Neural cell (in vitro differentiated cells): ENCODE measurements around the gene GABRG3. TPM values are rescaled to one million over a fixed set of nuclear protein-coding genes. Genes with fewer than 3 reads are reported as not detected.

Experiments used
- H2AFZ ChIP-seq: fragments of 200-600, 300-800 bp; sonication (generic), shearing (Covaris generic); 2 replicates; pipeline ENCODE4 v1.6.0; 2014; ENCODE audit warnings: low read depth, mild to moderate bottlenecking, antibody characterized with exemption, low read length, moderate library complexity
- H3F3A ChIP-seq: fragments of 200-600 bp; shearing (Covaris generic); 2 replicates; pipeline ENCODE4 v1.6.1; 2016; ENCODE audit warnings: mild to moderate bottlenecking, moderate library complexity, mixed read lengths, antibody characterized with exemption, low read length; ENCODE audit not compliant: insufficient read depth, poor library complexity, severe bottlenecking
- H3K27ac ChIP-seq: fragments of 200-600, 300-800 bp; sonication (generic), shearing (Covaris generic); 2 replicates; pipeline ENCODE4 v1.5.1; 2014; ENCODE audit warnings: mild to moderate bottlenecking, low read length, moderate library complexity
- H3K27me3 ChIP-seq: fragments of 300-800, 200-600 bp; sonication (generic), shearing (Covaris generic); 2 replicates; pipeline ENCODE4 v1.6.0; 2014; ENCODE audit warnings: mild to moderate bottlenecking, low read depth, low read length, moderate library complexity; ENCODE audit not compliant: insufficient read depth
- H3K36me3 ChIP-seq: fragments of 300-800, 200-600 bp; sonication (generic), shearing (Covaris generic); 2 replicates; pipeline ENCODE4 v1.5.1; 2014; ENCODE audit warnings: mild to moderate bottlenecking, antibody characterized with exemption, low read length, moderate library complexity; ENCODE audit not compliant: insufficient read depth
- H3K4me2 ChIP-seq: fragments of 300-800, 200-600 bp; sonication (generic), shearing (Covaris generic); 2 replicates; pipeline ENCODE4 v1.6.0; 2014; ENCODE audit warnings: mild to moderate bottlenecking, low read length
- H3K4me3 ChIP-seq: fragments of 300-800, 200-600 bp; sonication (generic), shearing (Covaris generic); 2 replicates; pipeline ENCODE4 v1.5.1; 2014; ENCODE audit warnings: mild to moderate bottlenecking, low read length, moderate library complexity
- H3K79me2 ChIP-seq: fragments of 200-600 bp; shearing (Covaris generic); replicated peaks from 2 replicates; pipeline ENCODE4 v1.6.0; 2014; ENCODE audit warnings: mild to moderate bottlenecking, low read length, moderate library complexity; ENCODE audit not compliant: insufficient read depth
- H3K9ac ChIP-seq: fragments of 300-800, 200-600 bp; sonication (generic), shearing (Covaris generic); 2 replicates; pipeline ENCODE4 v1.6.1; 2016; ENCODE audit warnings: mild to moderate bottlenecking, low read length, mixed read lengths
- H3K9me2 ChIP-seq: fragments of 200-600 bp; shearing (Covaris generic); 2 replicates; pipeline ENCODE4 v1.6.1; 2016; ENCODE audit warnings: mild to moderate bottlenecking, low read length, mixed read lengths; ENCODE audit not compliant: insufficient read depth
- H3K9me3 ChIP-seq: fragments of 200-600, 300-800 bp; sonication (generic), shearing (Covaris generic); 2 replicates; pipeline ENCODE4 v1.6.1; 2016; ENCODE audit warnings: mild to moderate bottlenecking, mixed run types, low read length, moderate library complexity, mixed read lengths
- H4K20me1 ChIP-seq: fragments of 200-600 bp; shearing (Covaris generic); 2 replicates; pipeline ENCODE4 v1.6.1; 2016; ENCODE audit warnings: mild to moderate bottlenecking, mixed run types; ENCODE audit not compliant: insufficient read depth
- EP300 ChIP-seq: fragments of 450-650 bp; conservative IDR thresholded peaks from 2 replicates; pipeline ENCODE4 v1.6.1; 2014; ENCODE audit warnings: antibody characterized with exemption, mild to moderate bottlenecking, moderate library complexity; ENCODE audit not compliant: poor library complexity, severe bottlenecking
- EZH2 ChIP-seq: fragments of 200-600, 300-800 bp; shearing (Covaris generic), sonication (generic); IDR thresholded peaks from 2 replicates; pipeline ENCODE4 v1.6.1; 2014; ENCODE audit warnings: antibody characterized with exemption, low read length, borderline replicate concordance, mild to moderate bottlenecking; ENCODE audit not compliant: insufficient read depth, poor library complexity, severe bottlenecking
- MXI1 ChIP-seq: fragments of 450-650 bp; conservative IDR thresholded peaks from 2 replicates; pipeline ENCODE4 v1.6.1; 2014; ENCODE audit warnings: antibody characterized with exemption, mild to moderate bottlenecking; ENCODE audit not compliant: poor library complexity, severe bottlenecking
- POLR2AphosphoS5 ChIP-seq: IDR thresholded peaks from 2 replicates; pipeline ENCODE4 v1.6.1; 2012
- RAD21 ChIP-seq: fragments of 450-650 bp; conservative IDR thresholded peaks from 2 replicates; pipeline ENCODE4 v1.6.1; 2014; ENCODE audit warnings: antibody characterized with exemption, mild to moderate bottlenecking, moderate library complexity
- REST ChIP-seq: IDR thresholded peaks from 2 replicates; pipeline ENCODE4 v1.6.1; 2012; ENCODE audit warnings: borderline replicate concordance
- SMC3 ChIP-seq: fragments of 450-650 bp; conservative IDR thresholded peaks from 2 replicates; pipeline ENCODE4 v1.6.1; 2014; ENCODE audit warnings: antibody characterized with exemption, mild to moderate bottlenecking, moderate library complexity; ENCODE audit not compliant: poor library complexity
- TAF1 ChIP-seq: IDR thresholded peaks from 2 replicates; pipeline ENCODE4 v1.6.1; 2012; ENCODE audit warnings: low read depth
- polyA plus RNA-seq: library from polyadenylated mRNA; depleted of rRNA; stranded (reverse); fragments of >200 nt; gene quantifications from 2 replicates; pipeline ENCODE4 v1.2.3, GENCODE V29; 2014
- TF ChIP-seq, protein P1 (sequence below): fragments of 450-650 bp; IDR thresholded peaks from 2 replicates; pipeline ENCODE4 v1.5.1; 2014; ENCODE audit warnings: antibody characterized with exemption, mild to moderate bottlenecking, moderate library complexity; ENCODE audit not compliant: poor library complexity, severe bottlenecking

Gene GABRG3
- polyA plus RNA-seq, 1 donor from 2014 or later, result 1.2 TPM

GRCh38 chr15:27561816-27562215, 590.8 kb downstream of the GABRG3 start:
- Histone ChIP-seq H3K27me3 (no peaks in the 10 kb centered on the region), H3K9me2 (no peaks in the 10 kb centered on the region), H3K27ac (no peak overlapping the region), H3K4me2 (no peak overlapping the region), H3K36me3 (no peaks in the 10 kb centered on the region), H3K79me2 (no peaks in the 10 kb centered on the region), H3K4me3 (no peak overlapping the region), H3K9me3 (no peaks in the 10 kb centered on the region), H3K9ac (no peak overlapping the region), H4K20me1 (no peaks in the 10 kb centered on the region), H2AFZ (no peak overlapping the region), H3F3A (no peaks in the 10 kb centered on the region)
- no peak for TF ChIP-seq POLR2AphosphoS5
- TF ChIP-seq EP300, result no peak
- TF ChIP-seq MXI1, result no peak
- TF ChIP-seq EZH2, result no peak
- TF ChIP-seq, protein P1, sequence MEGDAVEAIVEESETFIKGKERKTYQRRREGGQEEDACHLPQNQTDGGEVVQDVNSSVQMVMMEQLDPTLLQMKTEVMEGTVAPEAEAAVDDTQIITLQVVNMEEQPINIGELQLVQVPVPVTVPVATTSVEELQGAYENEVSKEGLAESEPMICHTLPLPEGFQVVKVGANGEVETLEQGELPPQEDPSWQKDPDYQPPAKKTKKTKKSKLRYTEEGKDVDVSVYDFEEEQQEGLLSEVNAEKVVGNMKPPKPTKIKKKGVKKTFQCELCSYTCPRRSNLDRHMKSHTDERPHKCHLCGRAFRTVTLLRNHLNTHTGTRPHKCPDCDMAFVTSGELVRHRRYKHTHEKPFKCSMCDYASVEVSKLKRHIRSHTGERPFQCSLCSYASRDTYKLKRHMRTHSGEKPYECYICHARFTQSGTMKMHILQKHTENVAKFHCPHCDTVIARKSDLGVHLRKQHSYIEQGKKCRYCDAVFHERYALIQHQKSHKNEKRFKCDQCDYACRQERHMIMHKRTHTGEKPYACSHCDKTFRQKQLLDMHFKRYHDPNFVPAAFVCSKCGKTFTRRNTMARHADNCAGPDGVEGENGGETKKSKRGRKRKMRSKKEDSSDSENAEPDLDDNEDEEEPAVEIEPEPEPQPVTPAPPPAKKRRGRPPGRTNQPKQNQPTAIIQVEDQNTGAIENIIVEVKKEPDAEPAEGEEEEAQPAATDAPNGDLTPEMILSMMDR, result no peak
- TF ChIP-seq RAD21, result no peak
- TF ChIP-seq TAF1, result no peak
- no peak for TF ChIP-seq SMC3
- TF ChIP-seq REST, result no peak

- H3F3A ChIP-seq, result no peaks in the 10 kb centered on the region
- no peaks in the 10 kb centered on the region for H3K36me3 ChIP-seq
- H3K4me2 ChIP-seq, result no peak overlapping the region
- no peaks in the 10 kb centered on the region for H3K9me2 ChIP-seq
- no peak overlapping the region for H3K27ac ChIP-seq
- peak; percentile 53 for TF ChIP-seq REST
- no peak for TF ChIP-seq POLR2AphosphoS5
- no peaks in the 10 kb centered on the region for H3K9me3 ChIP-seq
- no peaks in the 10 kb centered on the region for H3K79me2 ChIP-seq
- H4K20me1 ChIP-seq, result no peaks in the 10 kb centered on the region
- no peaks in the 10 kb centered on the region for H3K27me3 ChIP-seq
- H3K4me3 ChIP-seq, result no peak overlapping the region
- no peak overlapping the region for H2AFZ ChIP-seq
- no peak overlapping the region for H3K9ac ChIP-seq
Observed at GRCh38 chr15:27563765-27564370, 592.9 kb downstream of the GABRG3 start.
